Suprapubic skin (tissue), 3 donors: ENCODE measurements around the gene NLRP11.

Experiments used
- EP300 ChIP-seq: sonication (generic); formaldehyde crosslinking; IDR thresholded peaks from one replicate; pipeline ENCODE4 v1.6.1; 2017; ENCODE audit warnings: antibody characterized with exemption
- POLR2A ChIP-seq, 2 donors: fragments of 450-650 bp; IDR thresholded peaks; one replicate each; pipeline ENCODE4 v1.6.1; 2017; ENCODE audit warnings: antibody characterized with exemption in 2 of 2, mild to moderate bottlenecking in 2 of 2, moderate library complexity in 2 of 2
- TF ChIP-seq, protein P1 (sequence below), 2 donors: fragments of 200-600 bp in 1 of 2; fragments of 450-650 bp in 1 of 2; sonication (generic) in 1 of 2; IDR thresholded peaks; one replicate each; pipeline ENCODE4 v1.5.1; 2016 to 2019; ENCODE audit warnings: antibody characterized with exemption in 2 of 2, mild to moderate bottlenecking in 1 of 2, moderate library complexity in 1 of 2

DNA sequence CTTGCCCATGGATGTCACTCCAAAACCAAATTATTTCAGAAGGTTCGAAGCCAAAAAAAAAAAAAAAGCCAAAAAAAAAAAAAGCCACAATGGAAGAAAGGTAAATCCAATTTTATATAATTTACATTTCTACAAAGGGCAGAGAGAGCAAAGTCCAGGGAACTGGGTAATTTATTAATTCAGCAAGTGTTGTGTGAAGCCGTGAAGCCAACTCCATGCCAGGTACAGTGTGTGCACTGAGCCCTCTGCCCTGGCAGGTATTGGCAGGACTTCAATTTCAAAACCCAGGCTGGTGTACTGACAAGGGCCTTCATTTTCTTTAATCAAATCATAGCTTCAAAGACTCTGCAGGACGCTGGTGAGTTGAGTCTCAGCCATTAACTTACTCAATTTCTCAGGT is 78.4 kb downstream of the NLRP11 start:
- TF ChIP-seq, protein P1, sequence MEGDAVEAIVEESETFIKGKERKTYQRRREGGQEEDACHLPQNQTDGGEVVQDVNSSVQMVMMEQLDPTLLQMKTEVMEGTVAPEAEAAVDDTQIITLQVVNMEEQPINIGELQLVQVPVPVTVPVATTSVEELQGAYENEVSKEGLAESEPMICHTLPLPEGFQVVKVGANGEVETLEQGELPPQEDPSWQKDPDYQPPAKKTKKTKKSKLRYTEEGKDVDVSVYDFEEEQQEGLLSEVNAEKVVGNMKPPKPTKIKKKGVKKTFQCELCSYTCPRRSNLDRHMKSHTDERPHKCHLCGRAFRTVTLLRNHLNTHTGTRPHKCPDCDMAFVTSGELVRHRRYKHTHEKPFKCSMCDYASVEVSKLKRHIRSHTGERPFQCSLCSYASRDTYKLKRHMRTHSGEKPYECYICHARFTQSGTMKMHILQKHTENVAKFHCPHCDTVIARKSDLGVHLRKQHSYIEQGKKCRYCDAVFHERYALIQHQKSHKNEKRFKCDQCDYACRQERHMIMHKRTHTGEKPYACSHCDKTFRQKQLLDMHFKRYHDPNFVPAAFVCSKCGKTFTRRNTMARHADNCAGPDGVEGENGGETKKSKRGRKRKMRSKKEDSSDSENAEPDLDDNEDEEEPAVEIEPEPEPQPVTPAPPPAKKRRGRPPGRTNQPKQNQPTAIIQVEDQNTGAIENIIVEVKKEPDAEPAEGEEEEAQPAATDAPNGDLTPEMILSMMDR (IDR thresholded peaks at IDR 0.05), result no peak
- no peak for TF ChIP-seq POLR2A (IDR thresholded peaks at IDR 0.05)
- TF ChIP-seq EP300, result no peak
